Activated CD4-positive, alpha-beta T cell treated with anti-CD3 and anti-CD28 coated beads for 1 hour (primary cell): ENCODE results near the gene NQO1.
"Not testable (repeated sequence)": the region's sequence is repeated elsewhere in the genome, so short reads cannot be mapped to it uniquely, and the experiment has no call there.

ENCODE experiments used
- DNase-seq: peaks from one replicate; pipeline ENCODE4 v3.0.0-alpha.2; 2020

NQO1 gene

GRCh38 chr16:69726313-69727060 lies at the start of gene NQO1:
TSS of gene NQO1 (minus strand) at chr16:69726560. CDS start at chr16:69726439, 121 bp downstream.
- peak; percentile 70 for DNase-seq

GRCh38 chr16:69775563-69775962 lies 49.2 kb upstream of the NQO1 start:
- no peak for DNase-seq

GRCh38 chr16:69773260-69773947 lies 47.0 kb upstream of the NQO1 start:
- DNase-seq = no peak

GRCh38 chr16:69771651-69771967 lies 45.2 kb upstream of the NQO1 start:
- no peak for DNase-seq

- DNase-seq = no peak
Observed at GRCh38 chr16:69769404-69769803, 43.0 kb upstream of the NQO1 start.

- no peak for DNase-seq
Observed at GRCh38 chr16:69768666-69769065, 42.3 kb upstream of the NQO1 start.

- no peak for DNase-seq
Observed at GRCh38 chr16:69767459-69768229, 41.3 kb upstream of the NQO1 start.

- DNase-seq = no peak
Observed at GRCh38 chr16:69763599-69763942, 37.2 kb upstream of the NQO1 start.

GRCh38 chr16:69762814-69763598 lies 36.6 kb upstream of the NQO1 start:
- no peak for DNase-seq

GRCh38 chr16:69761983-69762813 lies 35.8 kb upstream of the NQO1 start, which contains the start of gene WWP2:
TSS of gene WWP2 (plus strand) at chr16:69762332. CDS start at chr16:69787011, 24,679 bp downstream.
- peak; percentile 65 for DNase-seq

- not testable (repeated sequence) for DNase-seq
Observed at GRCh38 chr16:69757375-69757774, 31.0 kb upstream of the NQO1 start.

- DNase-seq = no peak
Observed at GRCh38 chr16:69756705-69757104, 30.3 kb upstream of the NQO1 start.

- peak; percentile 97 for DNase-seq
Observed at GRCh38 chr16:69754469-69755310, 28.3 kb upstream of the NQO1 start, which contains the start of gene NOB1. TSS of gene NOB1 (minus strand) at chr16:69754926. CDS start at chr16:69754910, 16 bp downstream.

GRCh38 chr16:69754143-69754468 lies 27.7 kb upstream of the NQO1 start:
- no peak for DNase-seq

- no peak for DNase-seq
Observed at GRCh38 chr16:69748694-69749345, 22.5 kb upstream of the NQO1 start.

- DNase-seq = no peak
Observed at GRCh38 chr16:69747115-69747514, 20.8 kb upstream of the NQO1 start.

- no peak for DNase-seq
Observed at GRCh38 chr16:69745959-69746358, 19.6 kb upstream of the NQO1 start.

- DNase-seq = no peak
Observed at GRCh38 chr16:69745232-69745612, 18.9 kb upstream of the NQO1 start.

- no peak for DNase-seq
Observed at GRCh38 chr16:69744363-69745231, 18.2 kb upstream of the NQO1 start.
